NCI-H526 (cell line): Measurements from ENCODE around the gene ZNRD2.

Source experiments
- DNase-seq, 2 experiments: peaks; one replicate each; lab custom pipeline; 2025; lab: John Stamatoyannopoulos, UW

ZNRD2 gene

DNA sequence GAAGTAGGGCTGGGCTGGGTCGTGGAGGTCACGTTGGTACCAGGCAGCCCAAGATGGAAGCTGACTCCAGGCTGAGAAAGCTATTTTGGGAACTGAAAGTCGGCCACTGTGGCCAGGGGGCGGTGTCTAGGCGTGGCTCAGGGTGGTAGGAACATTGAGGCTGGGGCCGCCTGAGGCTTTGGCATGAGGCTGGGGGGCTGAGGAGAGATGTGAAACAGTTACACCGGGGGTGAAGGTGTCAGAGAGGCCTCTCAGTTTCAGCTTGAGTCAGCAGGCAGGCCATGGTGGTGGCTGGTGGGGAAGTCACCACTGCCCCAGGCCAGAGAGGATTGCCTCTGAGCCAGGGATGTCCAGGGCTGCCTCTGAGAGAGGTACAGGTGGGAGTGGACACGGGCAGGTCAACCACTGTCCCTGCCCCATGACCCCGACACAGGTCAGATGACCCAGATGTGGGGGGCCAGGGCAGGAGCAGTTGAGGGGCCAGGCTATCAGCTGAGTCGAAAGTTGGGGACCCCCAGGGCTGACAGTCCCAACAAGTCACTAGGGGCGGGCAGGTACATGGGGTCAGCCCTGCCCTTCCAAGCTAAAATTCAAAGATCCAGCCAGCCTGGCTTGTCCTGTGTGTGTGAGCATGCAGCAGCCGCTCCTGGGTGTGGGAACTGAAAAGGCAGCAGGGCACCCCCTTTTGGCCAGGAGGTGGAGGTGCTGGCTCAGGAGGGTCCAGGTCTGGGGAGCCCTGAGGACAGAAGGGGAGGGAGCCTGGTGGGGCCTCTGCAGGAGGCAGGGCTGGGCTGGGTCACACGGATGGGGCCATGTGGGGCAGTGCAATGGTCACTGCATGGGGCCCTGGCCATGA lies 18.1 kb downstream of the ZNRD2 start:
- DNase-seq = peak; percentile 38 to 84

DNA sequence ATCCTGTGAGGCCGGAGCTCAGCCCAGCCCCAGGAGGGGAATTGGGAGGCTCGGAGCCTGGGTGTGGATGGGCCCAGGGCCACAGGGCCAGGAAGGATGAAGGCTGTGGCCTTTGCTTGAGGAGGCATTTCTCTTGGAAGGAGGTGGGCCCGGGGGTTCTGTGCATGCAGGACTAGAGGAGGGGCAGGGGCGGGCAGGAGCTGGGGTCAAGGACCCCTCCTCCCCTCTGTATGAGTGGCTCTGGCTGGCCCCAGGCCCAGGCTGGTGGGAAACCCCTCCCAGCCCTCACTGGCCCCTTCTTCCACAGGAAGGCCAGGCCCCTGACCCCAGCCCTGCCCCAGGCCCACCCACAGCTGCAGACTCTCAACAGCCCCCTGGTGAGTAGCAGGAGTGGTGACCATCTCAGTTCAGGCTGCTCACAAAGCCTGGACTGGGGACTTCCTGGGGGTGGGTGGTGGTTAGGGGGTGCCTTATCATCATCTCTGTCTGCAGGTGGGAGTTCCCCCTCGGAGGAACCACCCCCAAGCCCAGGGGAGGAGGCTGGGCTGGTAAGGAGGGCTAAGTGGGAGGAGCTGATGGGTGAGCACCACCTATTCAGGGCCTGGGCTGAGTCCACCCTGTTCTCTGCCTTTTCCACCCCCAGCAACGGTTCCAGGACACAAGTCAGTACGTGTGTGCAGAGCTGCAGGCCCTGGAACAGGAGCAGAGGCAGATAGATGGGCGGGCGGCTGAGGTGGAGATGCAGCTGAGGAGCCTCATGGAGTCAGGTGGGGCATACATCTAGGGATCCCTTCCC lies 19.4 kb downstream of the ZNRD2 start:
- DNase-seq = no peak

DNA sequence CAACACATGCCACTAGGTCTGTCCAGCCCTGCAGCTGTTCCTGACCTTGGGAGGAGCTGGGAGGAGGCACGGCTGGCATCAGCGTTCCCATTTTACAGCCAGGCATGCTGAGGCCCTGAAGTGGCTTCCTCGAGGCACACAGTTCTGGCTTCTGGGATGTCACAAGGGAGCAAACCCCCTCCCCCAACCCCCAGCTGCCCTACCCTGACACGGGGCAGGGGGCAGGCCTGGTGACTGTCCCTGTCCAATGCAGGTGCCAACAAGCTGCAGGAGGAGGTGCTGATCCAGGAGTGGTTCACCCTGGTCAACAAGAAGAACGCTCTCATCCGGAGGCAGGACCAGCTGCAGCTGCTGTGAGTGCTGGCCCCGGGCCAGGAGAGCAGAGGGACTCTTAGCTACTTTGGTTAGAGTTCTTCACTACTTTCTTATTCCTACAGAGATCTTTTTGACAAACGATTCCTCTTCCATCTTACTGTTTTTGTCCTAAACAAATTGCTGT lies 20.0 kb downstream of the ZNRD2 start:
- no peak for DNase-seq

DNA sequence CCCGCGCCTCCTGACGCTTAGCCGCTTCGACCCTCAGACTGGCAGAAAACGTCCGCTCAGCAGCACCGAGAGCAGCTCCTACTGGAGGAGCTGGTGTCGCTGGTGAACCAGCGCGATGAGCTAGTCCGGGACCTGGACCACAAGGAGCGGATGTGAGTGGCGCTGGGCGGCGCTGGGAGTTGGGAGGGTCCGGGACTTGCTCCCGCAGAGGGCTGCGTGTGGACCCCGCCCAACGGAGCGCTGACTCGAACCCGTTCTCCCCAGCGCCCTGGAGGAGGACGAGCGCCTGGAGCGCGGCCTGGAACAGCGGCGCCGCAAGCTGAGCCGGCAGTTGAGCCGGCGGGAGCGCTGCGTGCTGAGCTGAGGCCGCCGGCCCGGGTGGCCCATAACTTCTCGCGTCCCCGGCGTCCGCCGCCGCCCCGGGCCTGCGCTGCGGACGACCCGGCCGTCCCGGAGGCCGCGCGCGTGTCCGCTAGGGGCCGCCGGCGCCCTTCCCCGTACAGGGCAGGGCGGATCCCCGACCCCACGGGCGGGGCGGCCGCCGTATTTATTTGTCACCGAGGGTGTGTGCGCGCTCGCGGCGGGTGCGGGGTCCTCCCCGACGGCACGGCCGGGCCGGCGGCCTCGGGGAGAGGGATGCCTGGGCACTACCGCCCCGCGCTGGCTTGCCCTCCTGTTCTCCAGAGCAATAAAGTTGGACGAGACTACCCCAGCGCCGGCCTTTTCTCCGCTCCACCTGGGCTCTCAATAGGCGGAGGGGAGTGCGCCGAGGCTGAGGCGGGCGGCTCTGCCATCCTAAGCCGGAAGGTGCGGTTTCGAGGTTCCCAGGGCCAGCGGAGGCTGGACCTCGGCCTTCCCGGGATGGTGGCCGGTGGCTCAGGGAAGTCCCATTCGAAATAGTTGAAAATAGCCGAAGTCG lies 21.9 kb downstream of the ZNRD2 start:
- peak in 1 of 2 experiments; percentile 79 for DNase-seq

DNA sequence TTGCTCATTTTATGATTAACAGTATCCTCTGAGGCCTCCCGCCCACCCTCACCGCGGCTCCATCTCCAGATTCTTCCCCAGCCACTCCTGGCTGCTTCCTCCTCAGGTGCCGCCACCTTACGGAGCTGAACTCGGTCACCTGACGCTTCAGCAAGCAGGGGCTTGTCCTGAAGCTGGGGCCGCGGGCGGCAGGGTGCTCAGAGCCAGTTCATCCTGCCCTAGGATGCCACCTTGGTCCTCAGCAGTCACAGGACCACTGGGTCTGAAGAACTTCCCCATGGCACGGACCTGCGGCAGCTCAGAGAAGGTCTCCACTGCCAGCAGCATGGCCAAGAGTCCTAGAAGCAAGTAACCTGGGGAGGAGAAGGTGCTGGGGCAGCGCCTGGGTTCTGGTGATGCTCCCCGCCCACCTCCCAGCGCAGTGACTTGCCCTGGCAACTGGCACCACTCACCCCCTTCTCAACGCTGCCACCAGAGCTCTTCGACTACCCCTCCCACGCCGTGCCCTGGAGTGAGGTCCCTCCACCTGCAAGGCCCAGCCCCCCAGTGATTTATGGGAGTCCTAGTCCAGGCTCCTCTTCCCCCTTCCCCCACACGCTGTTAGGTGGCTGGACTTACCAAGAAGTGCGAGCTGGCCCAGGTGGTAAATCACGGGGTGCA lies 22.7 kb downstream of the ZNRD2 start:
- DNase-seq = peak; percentile 41 to 72

DNA sequence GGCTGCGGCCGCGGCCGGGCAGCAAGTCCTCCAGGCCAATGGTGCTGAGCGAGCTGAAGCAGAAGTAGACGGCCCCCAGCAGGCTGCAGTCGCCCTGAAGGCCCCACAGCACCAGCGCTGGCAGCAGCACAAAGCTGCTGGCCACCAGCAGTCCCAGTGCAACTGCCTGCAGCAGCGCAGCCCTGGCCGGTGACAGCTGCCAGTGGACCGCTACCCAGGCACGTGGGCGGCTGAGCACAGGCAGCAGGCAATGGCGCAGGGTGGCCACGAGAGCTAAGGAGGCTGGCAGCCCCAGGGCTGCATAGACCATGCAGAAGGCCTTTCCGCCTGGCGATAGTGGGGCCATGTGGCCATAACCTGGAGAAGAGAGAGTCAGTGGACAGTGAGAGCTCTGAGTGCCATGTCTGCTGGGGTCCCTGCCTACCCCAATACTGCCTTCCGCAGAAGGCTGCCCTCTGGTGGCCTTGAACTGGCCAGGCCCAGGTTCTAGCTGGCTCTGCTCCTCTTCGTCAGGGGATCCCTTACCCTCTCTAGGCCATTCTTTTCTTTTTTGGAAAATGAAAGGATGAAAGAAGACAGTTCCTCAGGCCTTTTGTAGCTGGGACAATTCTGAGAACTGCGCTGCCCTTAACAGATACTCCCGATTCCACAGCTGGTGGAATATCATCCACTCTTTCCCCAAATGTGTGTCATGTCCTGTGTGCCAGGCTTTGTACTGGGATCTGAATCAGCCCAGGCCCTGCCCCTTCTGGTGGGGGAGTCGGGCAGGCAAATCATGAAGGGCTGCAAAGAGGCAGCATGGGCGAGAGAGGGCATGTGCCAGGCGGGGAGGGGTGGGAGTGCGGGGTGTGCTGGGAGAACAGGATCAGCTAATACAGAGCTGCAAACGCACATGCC lies 23.5 kb downstream of the ZNRD2 start:
- peak in 1 of 2 experiments; percentile 77 for DNase-seq

DNA sequence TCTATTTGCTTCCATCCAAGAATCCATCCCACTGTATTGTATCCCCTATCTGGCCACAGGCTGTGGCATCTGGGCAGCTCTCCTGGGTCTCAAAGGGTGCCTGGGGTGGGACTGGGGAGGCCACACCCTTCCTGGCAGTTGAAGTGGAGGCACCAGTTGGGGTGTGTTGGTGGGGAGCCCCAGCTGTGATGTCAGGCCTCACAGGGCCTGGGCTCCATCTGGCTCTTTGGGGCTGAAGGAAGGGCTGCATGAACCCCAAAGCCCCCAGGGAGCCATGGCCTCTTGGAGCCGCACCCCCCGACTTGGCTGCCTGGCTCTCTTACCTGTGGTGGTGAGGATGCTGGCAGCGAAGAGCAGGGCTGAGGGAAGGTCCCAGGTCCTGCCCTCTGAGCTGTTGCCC lies 24.9 kb downstream of the ZNRD2 start:
- no peak for DNase-seq

DNA sequence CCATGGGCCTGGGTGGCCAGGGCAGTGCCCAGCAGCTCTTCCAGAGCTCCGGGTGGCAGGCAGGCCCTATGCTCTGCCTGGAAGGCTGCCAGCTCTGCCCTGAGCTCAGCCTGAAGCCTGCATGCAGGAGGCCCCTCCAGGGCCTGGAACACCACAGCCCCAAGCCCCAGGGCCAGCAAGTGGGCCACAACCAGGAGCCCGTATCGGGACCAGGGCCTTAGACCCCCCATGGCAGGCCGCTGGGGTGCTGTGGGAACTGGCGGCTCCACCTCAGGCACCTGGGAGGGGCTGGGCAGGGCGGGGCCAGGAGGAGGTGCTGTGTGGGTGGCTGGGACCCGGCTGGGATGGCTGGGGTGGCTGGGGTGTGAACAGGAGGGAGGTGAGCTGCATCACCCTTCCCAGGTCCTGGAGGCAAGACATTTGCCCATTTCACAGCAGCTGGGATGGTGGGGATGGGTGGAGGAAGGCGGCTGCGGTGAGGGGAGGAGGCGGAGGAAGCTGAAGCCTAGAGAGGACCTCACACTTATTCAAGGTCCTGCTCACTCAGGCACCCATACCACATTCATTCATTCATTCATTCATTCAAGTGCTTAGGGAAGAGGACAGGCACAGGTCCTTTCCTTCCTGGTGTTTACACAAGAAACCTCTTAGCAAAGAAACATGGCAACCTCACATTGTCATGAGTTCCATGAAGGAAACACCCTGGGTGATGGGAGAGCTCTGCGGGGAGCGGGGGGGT lies 25.4 kb downstream of the ZNRD2 start, which contains the start of gene KCNK7:
Gene KCNK7 (minus strand): TSS at position 258 of the 739 bp plus-strand sequence. CDS start 28 bp downstream, at position 230.
- no peak for DNase-seq

DNA sequence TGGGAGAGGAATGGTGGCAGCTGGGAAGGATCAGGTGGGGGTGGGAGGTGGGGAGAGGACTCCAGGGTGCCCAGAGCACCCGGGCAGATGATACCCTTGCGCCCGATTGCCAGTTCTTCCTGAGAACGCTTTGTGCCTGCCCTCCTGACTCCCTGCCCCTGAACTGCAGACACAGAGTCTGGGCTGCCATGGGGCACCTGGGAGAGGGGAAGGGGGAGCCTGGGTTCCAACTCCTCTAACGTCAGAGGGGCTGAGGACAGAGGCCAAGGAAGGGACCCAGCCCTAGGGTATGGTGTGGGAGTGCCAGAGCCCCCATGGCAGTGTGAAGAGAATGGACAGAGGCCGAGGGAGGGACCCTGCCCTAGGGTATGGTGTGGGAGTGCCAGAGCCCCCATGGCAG lies 26.2 kb downstream of the ZNRD2 start:
- no peak for DNase-seq

DNA sequence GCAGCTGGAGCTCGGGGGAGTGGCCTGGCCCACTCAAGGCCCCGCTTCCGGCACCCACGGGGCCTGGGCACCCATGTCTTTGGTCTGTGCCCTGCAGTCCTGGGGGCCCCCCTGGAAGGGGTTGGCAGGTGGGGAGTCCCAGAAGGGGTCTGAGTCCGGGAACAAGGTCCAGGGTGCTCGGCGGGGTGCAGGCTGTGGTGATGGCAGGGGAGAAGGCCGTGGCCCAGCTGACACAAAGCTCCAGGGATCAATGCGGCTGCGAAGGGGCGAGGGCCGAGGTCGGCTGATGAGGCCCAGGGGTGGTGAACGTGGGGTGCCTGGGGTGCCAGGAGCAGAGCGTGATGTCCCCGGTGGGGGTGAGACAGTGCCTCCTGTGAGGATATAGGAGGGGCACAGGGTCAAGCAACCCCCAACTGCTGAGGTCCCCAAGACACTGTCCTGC lies 28.0 kb downstream of the ZNRD2 start:
- no peak for DNase-seq

DNA sequence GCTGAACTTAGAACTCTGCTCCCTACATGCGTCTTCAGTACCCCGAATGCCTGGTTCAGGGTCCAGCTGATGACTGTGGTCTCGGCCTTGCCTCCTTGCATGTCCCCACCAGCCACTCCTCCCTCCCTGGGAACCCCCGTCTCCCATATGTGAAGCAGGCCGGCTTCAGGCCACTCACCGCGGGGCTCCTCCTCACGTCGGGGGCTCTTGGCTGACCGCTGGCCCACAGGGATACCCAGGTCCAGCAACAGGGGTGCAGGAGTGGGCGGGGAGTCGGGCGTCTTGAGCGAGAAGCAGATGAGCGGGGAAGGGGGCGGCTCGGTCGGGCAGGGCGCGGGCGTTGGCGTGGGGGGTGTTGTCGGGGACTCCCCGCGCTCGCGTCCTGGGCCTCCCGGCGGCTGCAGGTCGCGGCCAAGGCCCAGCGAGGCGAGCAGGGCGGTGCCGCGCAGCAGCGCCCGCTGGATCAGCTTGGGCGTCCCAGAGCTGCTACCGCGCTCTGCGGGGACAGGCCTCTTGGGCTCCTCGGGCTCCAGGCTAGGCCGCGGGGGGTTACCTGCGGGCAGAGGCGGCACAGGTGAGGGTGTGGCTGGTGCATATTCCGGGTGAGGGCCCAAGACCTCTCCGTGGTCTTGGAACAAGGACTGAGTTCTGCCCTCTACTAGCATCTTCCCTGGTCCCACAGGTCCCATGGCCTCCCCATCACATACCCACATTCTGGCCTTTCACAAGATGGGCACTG lies 29.1 kb downstream of the ZNRD2 start:
- no peak for DNase-seq

DNA sequence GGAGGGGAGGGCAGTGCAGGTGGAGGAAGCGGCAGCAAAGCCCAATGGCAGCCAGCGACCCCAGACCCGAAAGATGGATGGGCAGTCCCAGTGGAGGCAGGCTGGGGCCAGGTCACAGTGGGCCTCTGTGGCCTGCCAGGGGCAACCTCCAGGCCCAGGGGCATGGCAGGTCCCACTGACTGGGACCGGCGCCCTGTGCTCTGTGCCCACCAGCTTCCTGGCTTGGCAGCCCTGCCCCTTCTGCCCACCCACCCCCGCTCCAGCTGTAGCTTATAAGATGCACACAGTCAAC lies 29.6 kb downstream of the ZNRD2 start:
- DNase-seq = no peak

DNA sequence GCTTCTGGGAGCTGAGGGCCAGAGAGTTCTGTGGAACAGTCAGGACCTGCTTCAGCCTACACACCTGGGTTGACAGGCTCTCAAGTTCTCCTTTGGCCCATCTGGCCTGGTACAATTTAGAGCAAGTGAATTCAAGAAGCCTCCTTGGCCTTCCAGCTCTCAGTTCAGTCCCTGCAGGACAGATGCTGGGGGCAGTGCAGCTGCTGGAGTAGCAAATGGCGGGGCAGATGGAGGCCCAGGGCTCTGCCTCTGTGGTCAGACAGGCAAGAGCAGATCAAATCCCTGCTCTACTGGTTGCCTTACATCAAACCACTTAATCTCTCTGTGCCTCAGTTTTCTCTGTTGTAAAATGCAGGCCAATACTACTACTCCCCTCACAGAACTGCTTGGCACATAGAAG lies 34.0 kb downstream of the ZNRD2 start:
- DNase-seq = no peak

DNA sequence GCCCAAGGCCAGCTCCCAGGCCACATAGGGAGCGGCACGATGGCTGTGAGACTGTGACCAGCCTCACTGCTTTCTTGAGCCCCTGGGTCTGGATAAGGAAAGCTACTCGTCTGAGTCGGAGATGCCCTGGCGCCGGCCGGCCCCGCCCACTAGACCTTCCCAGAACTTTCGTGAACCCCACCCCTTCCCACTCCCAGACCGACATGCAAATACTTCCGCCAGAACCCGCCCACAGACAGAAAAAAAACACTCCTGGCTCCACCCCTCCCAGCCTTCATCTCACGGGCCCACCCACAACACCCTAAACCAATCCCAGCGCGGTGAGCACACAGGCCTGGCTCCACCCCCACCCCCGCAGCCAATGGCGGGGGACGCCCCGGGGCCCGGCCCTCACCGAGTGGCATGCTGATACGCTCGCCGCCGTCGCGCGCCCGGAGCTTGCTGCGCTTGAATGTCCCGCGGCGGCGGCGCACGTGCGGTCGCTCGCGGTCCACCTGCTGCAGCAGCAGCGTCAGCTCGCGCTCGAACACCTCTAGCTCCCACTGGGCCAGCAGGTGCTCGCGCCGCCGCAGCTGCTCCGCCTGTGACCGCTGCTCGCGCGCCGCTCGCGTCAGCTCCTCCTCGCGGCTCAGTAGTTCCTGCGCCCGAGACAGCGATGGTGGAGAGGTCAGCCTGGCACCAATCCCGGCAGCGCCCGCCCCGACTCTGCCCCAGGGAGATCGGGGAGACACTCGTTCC lies 36.8 kb downstream of the ZNRD2 start:
- DNase-seq = peak; percentile 56 to 80

DNA sequence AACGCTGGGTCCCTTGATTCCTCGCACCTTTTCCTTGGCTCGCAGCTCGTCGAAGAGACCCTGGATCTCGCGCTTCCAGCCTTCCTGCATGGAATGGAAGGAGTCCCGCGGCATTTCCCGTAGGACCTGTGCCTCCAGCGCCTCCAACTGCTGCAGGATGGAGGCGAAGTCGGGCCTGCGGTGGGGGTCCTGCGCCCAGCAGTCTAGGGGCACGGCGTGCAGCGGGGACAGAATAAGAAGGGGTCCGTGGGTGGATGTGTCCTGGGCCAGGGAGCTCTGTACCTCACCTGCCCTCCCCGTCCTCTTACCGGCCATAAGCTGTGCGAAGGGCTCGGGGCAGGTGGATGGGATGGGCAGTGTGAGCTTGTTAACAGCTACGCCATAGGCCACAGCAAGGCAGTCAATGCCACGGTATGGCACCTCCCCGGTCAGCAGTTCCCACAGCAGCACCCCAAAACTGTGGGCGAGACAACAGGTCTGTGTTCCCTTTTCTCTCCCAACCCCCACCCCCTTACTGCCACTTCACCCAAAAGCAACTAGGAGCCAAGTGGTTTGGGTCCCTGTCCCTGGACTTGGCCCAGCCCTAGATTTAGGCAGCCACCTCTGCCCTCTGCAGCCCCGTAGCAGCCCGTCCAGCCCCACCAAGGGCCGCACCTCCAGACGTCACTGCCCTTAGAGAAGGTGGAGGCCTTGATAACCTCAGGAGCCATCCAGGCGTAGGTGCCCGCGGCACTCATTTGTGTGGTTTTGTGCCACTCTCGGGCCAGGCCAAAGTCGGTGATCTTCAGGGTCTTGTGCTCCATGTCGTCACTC lies 37.5 kb downstream of the ZNRD2 start:
- DNase-seq = no peak

DNA sequence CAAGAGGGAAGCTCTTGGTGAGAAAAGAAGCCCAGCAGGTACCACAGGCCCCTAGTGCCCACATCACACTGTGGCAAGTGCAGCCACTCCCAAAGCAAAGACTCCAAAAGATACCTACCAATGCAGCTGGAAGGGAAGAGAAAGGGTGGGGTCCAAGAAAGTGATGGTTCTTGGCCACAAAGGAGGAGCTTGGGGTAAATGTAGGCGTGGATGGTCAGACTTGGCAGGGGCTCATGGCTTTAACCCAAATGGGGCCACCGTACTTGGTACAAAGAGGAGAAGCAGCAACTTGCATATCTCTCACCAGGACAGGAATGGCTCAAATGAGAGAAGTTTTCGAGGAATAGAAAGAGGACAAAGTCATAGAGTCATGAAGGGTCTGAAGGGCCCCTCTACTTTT lies 39.0 kb downstream of the ZNRD2 start:
- no peak for DNase-seq

DNA sequence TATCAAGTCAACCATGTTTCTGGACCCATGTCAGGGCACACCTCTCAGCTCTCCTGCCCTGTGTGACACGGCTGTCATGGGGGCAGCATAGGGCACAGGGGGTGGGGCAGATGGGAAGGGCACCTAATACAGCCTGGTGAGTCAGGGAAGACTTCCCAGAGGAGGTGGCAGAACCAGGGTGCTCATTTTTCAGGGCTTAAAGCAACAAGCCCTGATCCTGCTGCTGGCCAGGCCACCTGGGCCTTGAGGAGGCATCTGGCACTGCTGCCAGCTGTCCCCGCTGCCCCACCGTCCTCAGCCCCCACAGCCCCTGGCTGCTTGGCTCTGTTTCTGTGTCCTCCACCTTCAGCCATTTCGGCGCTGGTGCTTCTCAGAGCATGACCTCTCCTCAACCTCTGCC lies 39.4 kb downstream of the ZNRD2 start:
- no peak for DNase-seq
